Activated CD8-positive, alpha-beta memory T cell treated with anti-CD3 and anti-CD28 coated beads for 4 hours (primary cell): Measurements from ENCODE around the gene MAST3.
"Not testable (repeated sequence)": the region's sequence is repeated elsewhere in the genome, so short reads cannot be mapped to it uniquely, and the experiment has no call there.

Experiments
- DNase-seq, 2 donors: peaks; one replicate each; pipeline ENCODE4 v3.0.0-alpha.2; 2020; ENCODE audit warnings: low read depth in 2 of 2

The MAST3 gene

GRCh38 chr19:18159059-18159616 lies 61.6 kb downstream of the MAST3 start:
- DNase-seq = not testable (repeated sequence)

DNA sequence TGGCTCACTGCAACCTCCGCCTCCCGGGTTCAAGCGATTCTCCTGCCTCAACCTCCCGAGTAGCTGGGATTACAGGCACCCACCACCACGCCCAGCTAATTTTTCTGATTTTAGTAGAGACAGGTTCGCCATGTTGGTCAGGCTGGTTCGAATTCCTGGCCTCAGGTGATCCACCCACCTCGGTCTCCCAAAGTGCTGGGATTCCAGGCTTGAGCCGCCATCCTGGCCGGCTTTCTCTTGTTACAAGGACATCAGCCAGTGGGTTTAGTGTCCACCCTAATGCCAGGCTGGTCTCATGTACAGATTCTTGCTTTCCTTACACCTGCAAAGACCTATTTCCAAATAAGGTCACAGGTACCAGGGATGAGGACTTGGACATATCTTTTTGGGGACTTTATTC lies 62.2 kb downstream of the MAST3 start:
- DNase-seq = no peak

GRCh38 chr19:18160493-18160970 lies 63.0 kb downstream of the MAST3 start:
- DNase-seq = no peak

DNA sequence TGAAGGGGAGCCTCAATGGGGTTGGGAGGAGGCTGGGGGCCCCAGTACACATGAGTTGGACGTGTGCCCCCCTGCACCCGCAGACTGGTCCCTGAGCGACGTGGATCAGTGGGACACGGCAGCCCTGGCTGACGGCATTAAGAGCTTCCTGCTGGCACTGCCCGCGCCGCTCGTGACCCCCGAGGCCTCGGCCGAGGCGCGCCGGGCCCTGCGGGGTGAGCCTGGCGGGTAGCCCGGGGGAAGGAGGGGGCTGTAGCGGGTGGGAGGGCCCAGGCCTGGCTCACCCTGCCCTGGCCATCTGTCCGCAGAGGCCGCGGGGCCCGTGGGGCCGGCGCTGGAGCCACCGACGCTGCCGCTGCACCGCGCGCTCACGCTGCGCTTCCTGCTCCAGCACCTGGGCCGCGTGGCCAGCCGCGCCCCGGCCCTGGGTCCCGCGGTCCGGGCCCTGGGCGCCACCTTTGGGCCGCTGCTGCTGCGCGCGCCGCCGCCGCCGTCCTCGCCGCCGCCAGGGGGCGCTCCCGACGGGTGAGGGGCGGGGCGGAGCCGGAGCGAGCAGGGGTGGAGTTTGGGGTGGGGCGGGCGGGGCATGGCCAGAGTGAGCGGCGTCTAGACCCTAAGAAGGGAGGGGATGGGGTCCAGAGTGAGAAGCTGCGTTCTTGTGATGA lies 63.5 kb downstream of the MAST3 start:
- peak in 1 of 2 donors; percentile 60 for DNase-seq

- no peak for DNase-seq
These were observed 64.0 kb downstream of the MAST3 start for GRCh38 chr19:18161636-18162002.

- DNase-seq = no peak
These were observed 66.5 kb downstream of the MAST3 start for GRCh38 chr19:18164072-18164471.

GRCh38 chr19:18165794-18166544 lies 68.4 kb downstream of the MAST3 start:
- DNase-seq = no peak

- DNase-seq = no peak
These were observed 69.4 kb downstream of the MAST3 start for GRCh38 chr19:18167011-18167410.

DNA sequence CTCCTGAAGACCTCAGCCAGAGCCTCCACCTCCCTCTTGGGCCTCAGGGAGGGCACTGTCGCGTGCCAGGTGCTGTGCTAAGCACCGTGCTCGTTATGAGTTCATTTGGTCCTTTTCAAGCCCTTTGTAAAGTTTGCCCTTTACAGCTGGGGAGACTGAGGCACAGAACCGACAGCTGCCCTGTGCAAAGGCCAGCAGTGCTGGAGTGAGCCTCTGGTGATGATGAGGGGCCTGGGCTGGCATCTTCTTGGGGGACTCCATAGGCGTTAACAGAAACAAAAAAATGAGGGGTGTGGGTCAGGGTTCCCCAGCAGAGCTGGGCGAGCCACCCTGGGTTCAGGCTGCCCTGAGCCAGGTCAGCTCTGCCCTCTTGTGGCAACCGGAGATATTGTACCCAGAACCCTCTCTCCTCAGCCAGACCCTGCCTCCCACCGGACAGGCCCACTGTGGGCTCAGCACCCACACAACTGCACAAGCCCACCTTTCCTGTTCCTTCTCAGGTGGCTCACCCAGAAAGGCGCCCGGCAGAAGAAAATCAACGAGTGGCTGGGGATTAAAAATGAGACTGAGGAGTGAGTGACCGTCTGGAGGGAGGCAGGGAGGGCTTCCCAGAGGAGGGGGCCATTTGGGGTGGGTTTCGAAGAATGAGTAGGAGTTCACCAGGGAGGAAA lies 70.5 kb downstream of the MAST3 start:
- DNase-seq = no peak

- DNase-seq = no peak
These were observed 71.2 kb downstream of the MAST3 start for GRCh38 chr19:18168673-18169381.

GRCh38 chr19:18170714-18171255 lies 73.2 kb downstream of the MAST3 start:
- no peak for DNase-seq

DNA sequence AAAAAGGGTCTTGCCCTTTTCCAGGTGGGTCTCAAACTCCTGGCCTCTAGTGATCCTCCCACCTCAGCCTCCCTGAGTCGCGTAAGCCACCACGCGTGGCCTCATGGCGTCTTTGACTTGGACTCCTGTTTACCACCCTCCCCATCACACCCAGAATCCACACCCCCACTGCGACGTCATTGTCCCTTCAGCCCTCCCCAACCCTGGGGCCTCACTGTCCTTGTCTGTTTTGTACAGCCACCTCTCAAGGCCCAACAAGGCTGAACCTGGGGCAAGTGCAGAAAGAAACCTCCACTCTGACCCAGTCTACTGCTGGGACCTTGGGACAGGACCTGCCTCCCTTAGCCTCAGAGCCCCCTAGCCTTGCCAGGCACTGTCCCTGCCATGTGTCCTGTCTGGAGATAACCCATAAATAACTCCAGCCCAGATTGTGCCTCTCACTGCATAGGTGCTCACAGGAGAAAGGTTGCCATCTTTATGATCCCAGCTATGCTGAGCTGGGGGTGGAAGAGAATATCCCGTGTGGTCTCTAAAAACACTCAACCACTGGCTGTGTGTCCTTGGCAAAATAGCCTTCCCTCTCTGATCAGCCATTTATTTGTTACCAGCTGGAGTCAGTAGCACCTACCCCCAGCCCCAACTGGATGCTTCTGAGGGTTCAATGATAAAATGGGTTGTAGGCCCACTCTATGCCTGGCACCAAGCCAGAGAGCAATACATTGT lies 74.2 kb downstream of the MAST3 start:
- DNase-seq = no peak

DNA sequence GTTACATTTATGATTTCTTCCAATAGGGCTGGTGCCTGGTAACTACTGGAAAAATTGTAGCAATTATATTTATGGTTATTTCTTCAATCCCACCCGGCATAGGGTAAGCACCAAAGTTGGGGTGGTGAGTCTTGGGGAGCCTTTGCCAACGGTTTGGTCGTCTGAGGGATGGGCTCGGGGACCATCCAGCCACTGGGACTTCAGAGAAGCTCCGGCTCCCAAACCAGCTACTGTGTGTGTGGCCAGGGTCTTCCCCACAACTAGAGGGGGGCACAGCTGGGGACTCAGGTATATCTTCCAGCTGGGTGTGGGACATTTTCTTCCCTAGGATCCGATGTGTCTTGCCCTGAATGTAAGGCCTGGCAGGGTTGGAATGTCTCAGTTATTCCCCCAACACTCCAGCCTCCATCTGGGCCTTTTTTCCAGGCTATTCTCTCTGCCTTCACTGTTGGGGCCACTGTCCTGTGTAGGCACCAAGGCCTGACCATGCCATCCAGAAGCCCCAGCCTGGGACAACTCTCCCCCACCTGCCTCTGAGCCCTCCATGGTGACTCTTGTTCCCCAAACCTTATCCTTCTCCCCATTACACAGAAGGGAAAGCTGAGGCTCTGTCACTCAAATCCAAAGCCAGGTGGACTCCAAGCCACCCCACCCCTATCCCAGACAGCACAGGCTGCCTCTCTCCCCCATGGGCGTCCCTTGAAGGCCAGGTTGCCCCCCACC lies 74.9 kb downstream of the MAST3 start:
- no peak for DNase-seq

DNA sequence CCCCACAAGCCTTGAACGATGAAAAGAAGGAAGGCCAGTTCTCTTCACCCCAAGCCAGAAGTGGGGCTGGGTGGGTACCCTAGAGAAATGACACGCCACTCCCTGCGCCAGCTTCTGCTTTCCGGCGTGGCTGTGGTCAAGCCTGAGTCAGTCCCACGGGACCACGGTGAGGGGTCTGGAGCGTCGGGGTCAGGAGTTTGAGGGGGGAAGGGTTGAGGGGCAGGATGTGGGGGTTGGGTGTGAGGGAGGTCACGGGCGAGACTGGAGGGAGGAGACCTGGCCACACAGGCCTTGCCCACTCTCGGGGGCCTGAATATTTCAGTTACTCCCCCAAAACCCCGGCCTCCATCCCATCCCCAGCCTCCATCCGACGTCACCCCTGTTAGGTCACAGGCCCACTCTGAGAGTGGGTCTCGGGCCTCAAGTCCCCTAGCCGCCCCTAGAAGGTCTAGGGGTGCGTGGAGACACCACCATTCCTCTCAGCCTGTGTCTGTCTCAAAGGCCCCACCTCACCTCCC lies 75.5 kb downstream of the MAST3 start:
- no peak for DNase-seq

- DNase-seq = peak in 1 of 2 donors; percentile 33
These were observed 76.2 kb downstream of the MAST3 start, which contains the start of gene IFI30 for GRCh38 chr19:18173572-18174288. IFI30 (plus strand) TSS chr19:18173813; CDS start chr19:18173842, 29 bp downstream.

DNA sequence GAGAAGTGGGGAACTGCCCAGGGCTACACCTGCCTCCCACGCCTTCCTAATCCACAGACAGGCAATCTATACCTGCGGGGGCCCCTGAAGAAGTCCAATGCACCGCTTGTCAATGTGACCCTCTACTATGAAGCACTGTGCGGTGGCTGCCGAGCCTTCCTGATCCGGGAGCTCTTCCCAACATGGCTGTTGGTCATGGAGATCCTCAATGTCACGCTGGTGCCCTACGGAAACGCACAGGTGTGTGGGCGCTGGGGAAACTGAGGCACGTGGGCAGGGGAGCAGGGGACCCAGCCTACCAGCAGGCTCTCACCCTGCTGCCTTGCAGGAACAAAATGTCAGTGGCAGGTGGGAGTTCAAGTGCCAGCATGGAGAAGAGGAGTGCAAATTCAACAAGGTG lies 77.4 kb downstream of the MAST3 start:
- no peak for DNase-seq

GRCh38 chr19:18176367-18177310 lies 79.1 kb downstream of the MAST3 start:
- no peak for DNase-seq

- no peak for DNase-seq
These were observed 82.4 kb downstream of the MAST3 start for GRCh38 chr19:18179957-18180356.
